Measurements from ENCODE around the gene LRRC2. TPM values are rescaled to one million over a fixed set of nuclear protein-coding genes. Genes with fewer than 3 reads are reported as not detected.
"Not testable (repeated sequence)": the region's sequence is repeated elsewhere in the genome, so short reads cannot be mapped to it uniquely, and the experiment has no call there.

Gene LRRC2
- total RNA-seq, 1 donor from 2014 or later, result 122 TPM

- ATAC-seq (ENCODE audit: poor library complexity) (no peak), DNase-seq (no peak)
- intact Hi-C loops (cut with DNase I), result no loop called here
Measured at GRCh38 chr3:46509661-46510187, 56.4 kb downstream of the LRRC2 start.

- intact Hi-C loops (cut with DNase I), result no loop called here
- no peak for DNase-seq
- no peak for ATAC-seq (ENCODE audit: poor library complexity)
Measured at GRCh38 chr3:46508850-46509591, 57.1 kb downstream of the LRRC2 start.

- no peak for DNase-seq
- intact Hi-C loops (cut with DNase I), result no loop called here
- ATAC-seq (ENCODE audit: poor library complexity), result no peak
Measured at GRCh38 chr3:46506526-46506925, 59.6 kb downstream of the LRRC2 start.

- ATAC-seq (ENCODE audit: poor library complexity), result no peak
- intact Hi-C loops (cut with DNase I), result no loop called here
- DNase-seq, result no peak
Measured at GRCh38 chr3:46505953-46506352, 60.1 kb downstream of the LRRC2 start.

GRCh38 chr3:46504789-46505188 lies 61.3 kb downstream of the LRRC2 start:
- ATAC-seq (ENCODE audit: poor library complexity) (no peak), DNase-seq (no peak)
- intact Hi-C loops (cut with DNase I), result no loop called here

GRCh38 chr3:46503200-46503874 lies 62.8 kb downstream of the LRRC2 start:
- ATAC-seq (ENCODE audit: poor library complexity), result no peak
- intact Hi-C loops (cut with DNase I), result no loop called here

GRCh38 chr3:46501702-46502101 lies 64.4 kb downstream of the LRRC2 start:
- DNase-seq, result no peak
- intact Hi-C loops (cut with DNase I), result no loop called here
- ATAC-seq (ENCODE audit: poor library complexity), result no peak

More at GRCh38 chr3:46503200-46503874, 62.8 kb downstream of the LRRC2 start:
- DNase-seq, result no peak

- ATAC-seq (ENCODE audit: poor library complexity) (no peak), DNase-seq (no peak)
- intact Hi-C loops (cut with DNase I), result no loop called here
Measured at GRCh38 chr3:46500656-46501635, 65.2 kb downstream of the LRRC2 start.

GRCh38 chr3:46498916-46499519 lies 67.1 kb downstream of the LRRC2 start:
- peak; percentile 24 for ATAC-seq (ENCODE audit: poor library complexity)
- no peak for DNase-seq
- intact Hi-C loops (cut with DNase I), result no loop called here

- intact Hi-C loops (cut with DNase I), result no loop called here
- ATAC-seq (ENCODE audit: poor library complexity), result no peak
- DNase-seq, result no peak
Measured at GRCh38 chr3:46497556-46498265, 68.4 kb downstream of the LRRC2 start, which contains the start of gene RTP3. Gene RTP3 (plus strand): TSS chr3:46497976. CDS start chr3:46498063, 87 bp downstream.

- intact Hi-C loops (cut with DNase I), result no loop called here
- DNase-seq (no peak), ATAC-seq (ENCODE audit: poor library complexity) (no peak)
Measured at GRCh38 chr3:46496746-46497555, 69.2 kb downstream of the LRRC2 start.

GRCh38 chr3:46495901-46496456 lies 70.1 kb downstream of the LRRC2 start:
- intact Hi-C loops (cut with DNase I), result no loop called here
- no peak for ATAC-seq (ENCODE audit: poor library complexity)

GRCh38 chr3:46494491-46494890 lies 71.6 kb downstream of the LRRC2 start:
- DNase-seq; intact Hi-C loops (cut with DNase I); ATAC-seq (ENCODE audit: poor library complexity): not testable (repeated sequence)

More at GRCh38 chr3:46495901-46496456, 70.1 kb downstream of the LRRC2 start:
- DNase-seq, result no peak

- DNase-seq (no peak), ATAC-seq (ENCODE audit: poor library complexity) (no peak)
- intact Hi-C loops (cut with DNase I), result no loop called here
Measured at GRCh38 chr3:46492890-46493547, 73.1 kb downstream of the LRRC2 start.

- ATAC-seq (ENCODE audit: poor library complexity), result peak; percentile 43
- no peak for DNase-seq
- intact Hi-C loops (cut with DNase I), result no loop called here
Measured at GRCh38 chr3:46491089-46492070, 74.7 kb downstream of the LRRC2 start.

Measured in Right ventricle myocardium superior (tissue), 1 donor.